Naive B cell (primary cell): ENCODE results near the gene PRPS2. TPM values are rescaled to one million over a fixed set of nuclear protein-coding genes. Genes with fewer than 3 reads are reported as not detected.
A peak's percentile ranks its signal among the peaks of the same experiment; 100 is the strongest.

Source experiments
- ATAC-seq, 2 donors: fragments of 150-1000 bp; cut with Tn5 transposase; 2 replicates each; pipeline ENCODE4 v1.10.0; 2021; ENCODE audit warnings: low read depth in 2 of 2, mild to moderate bottlenecking in 2 of 2, moderate library complexity in 2 of 2
- DNase-seq: peaks from one replicate; pipeline ENCODE4 v3.0.0; 2022
- H3K27ac Mint-ChIP-seq, 6 donors: one replicate each; pipeline ENCODE4 v1.8.0; 2020 to 2022; ENCODE audit warnings: mild to moderate bottlenecking in 6 of 6, mixed read lengths in 6 of 6, moderate library complexity in 5 of 6, inconsistent platforms in 2 of 6
- H3K27me3 Mint-ChIP-seq, 3 donors: one replicate each; pipeline ENCODE4 v1.8.0; 2021 to 2022; ENCODE audit warnings: mixed read lengths in 3 of 3, mild to moderate bottlenecking in 1 of 3
- H3K36me3 Mint-ChIP-seq, 2 donors: one replicate each; pipeline ENCODE4 v1.8.0; 2020 to 2022; ENCODE audit warnings: mixed read lengths in 2 of 2, inconsistent platforms in 1 of 2, mild to moderate bottlenecking in 1 of 2
- H3K4me1 Mint-ChIP-seq, 3 donors: one replicate each; pipeline ENCODE4 v1.8.0; 2020 to 2022; ENCODE audit warnings: mixed read lengths in 3 of 3, inconsistent platforms in 1 of 3, mild to moderate bottlenecking in 1 of 3, moderate library complexity in 1 of 3
- H3K4me3 Mint-ChIP-seq, 8 donors: one replicate each; pipeline ENCODE4 v1.8.0; 2020 to 2022; ENCODE audit warnings: mild to moderate bottlenecking in 8 of 8, mixed read lengths in 8 of 8, moderate library complexity in 8 of 8, inconsistent platforms in 2 of 8
- H3K9me3 Mint-ChIP-seq, 7 donors: one replicate each; pipeline ENCODE4 v1.8.0; 2020 to 2022; ENCODE audit warnings: mixed read lengths in 7 of 7, mild to moderate bottlenecking in 5 of 7, inconsistent platforms in 2 of 7, moderate library complexity in 1 of 7
- polyA plus RNA-seq, 6 donors: library from polyadenylated mRNA; unstranded; fragments of 300-500 nt; fragmentation: Illumina TruSeq; gene quantifications; one replicate each; pipeline ENCODE4 v1.2.3, GENCODE V29; 2021; ENCODE audit warnings: low read depth in 6 of 6

PRPS2 gene
- polyA plus RNA-seq, 6 donors from 2014 or later, result 59.7 to 133 (median 62.8) TPM

GRCh38 chrX:12789976-12790375 is 1.2 kb upstream of the PRPS2 start:
- Mint-ChIP-seq H3K36me3 (no peaks in the 10 kb centered on the region), H3K27ac (no peak overlapping the region), H3K4me1 (peaks cover 14 to 20% (median 16%) of the 10 kb centered on the region in 3 donors), H3K27me3 (peaks cover 0 to 6% (median 0%) of the 10 kb centered on the region in 3 donors), H3K4me3 (peak overlapping the region; percentile 80 to 95 (median 90)), H3K9me3 (peaks cover 0 to 5% (median 0%) of the 10 kb centered on the region in 7 donors)
- DNase-seq, result no peak
- no peak for ATAC-seq

- peak overlapping the region; percentile 80 to 95 (median 90) for H3K4me3 Mint-ChIP-seq
- peak overlapping the region in 3 of 6 donors; percentile 41 to 82 (median 70) for H3K27ac Mint-ChIP-seq
- peaks cover 0 to 6% (median 0%) of the 10 kb centered on the region in 3 donors for H3K27me3 Mint-ChIP-seq
- peaks cover 0 to 5% (median 0%) of the 10 kb centered on the region in 7 donors for H3K9me3 Mint-ChIP-seq
- ATAC-seq (peak; percentile 27 to 36), DNase-seq (no peak)
- H3K36me3 Mint-ChIP-seq, result peaks cover 0 to 5% of the 10 kb centered on the region in 2 donors
- peaks cover 16 to 27% (median 20%) of the 10 kb centered on the region in 3 donors for H3K4me1 Mint-ChIP-seq
Observed at GRCh38 chrX:12790885-12791256, 341 bp upstream of the PRPS2 start.

GRCh38 chrX:12792711-12793110 is 1.5 kb downstream of the PRPS2 start:
- Mint-ChIP-seq H3K36me3 (peaks cover 0 to 7% of the 10 kb centered on the region in 2 donors), H3K4me1 (peaks cover 16 to 27% (median 20%) of the 10 kb centered on the region in 3 donors), H3K27me3 (peaks cover 0 to 6% (median 0%) of the 10 kb centered on the region in 3 donors), H3K4me3 (peak overlapping the region; percentile 75 to 92 (median 86)), H3K27ac (peak overlapping the region in 2 of 6 donors; percentile 34 to 36), H3K9me3 (peaks cover 0 to 5% (median 0%) of the 10 kb centered on the region in 7 donors)
- DNase-seq (no peak), ATAC-seq (no peak)

GRCh38 chrX:12794654-12795053 is 3.4 kb downstream of the PRPS2 start:
- peaks cover 20 to 27% (median 20%) of the 10 kb centered on the region in 3 donors for H3K4me1 Mint-ChIP-seq
- peak overlapping the region in 1 of 8 donors; percentile 85 for H3K4me3 Mint-ChIP-seq
- ATAC-seq (no peak), DNase-seq (no peak)
- no peak overlapping the region for H3K27ac Mint-ChIP-seq
- H3K9me3 Mint-ChIP-seq, result peaks cover 0 to 7% (median 0%) of the 10 kb centered on the region in 7 donors
- no peaks in the 10 kb centered on the region for H3K27me3 Mint-ChIP-seq
- H3K36me3 Mint-ChIP-seq, result peaks cover 3 to 14% of the 10 kb centered on the region in 2 donors

- Mint-ChIP-seq H3K27ac (no peak overlapping the region), H3K27me3 (no peaks in the 10 kb centered on the region), H3K4me3 (no peak overlapping the region), H3K36me3 (peaks cover 11 to 23% of the 10 kb centered on the region in 2 donors), H3K4me1 (peaks cover 4 to 18% (median 16%) of the 10 kb centered on the region in 3 donors), H3K9me3 (peaks cover 0 to 6% (median 0%) of the 10 kb centered on the region in 7 donors)
- ATAC-seq (no peak), DNase-seq (no peak)
Observed at GRCh38 chrX:12798601-12799000, 7.4 kb downstream of the PRPS2 start.

GRCh38 chrX:12799118-12799517 is 7.9 kb downstream of the PRPS2 start:
- Mint-ChIP-seq H3K36me3 (peaks cover 14 to 23% of the 10 kb centered on the region in 2 donors), H3K27ac (no peak overlapping the region), H3K9me3 (peaks cover 0 to 6% (median 0%) of the 10 kb centered on the region in 7 donors), H3K27me3 (no peaks in the 10 kb centered on the region), H3K4me3 (no peak overlapping the region), H3K4me1 (peaks cover 6 to 14% (median 11%) of the 10 kb centered on the region in 3 donors)
- ATAC-seq (no peak), DNase-seq (no peak)

- ATAC-seq (no peak), DNase-seq (no peak)
- H3K27ac Mint-ChIP-seq, result peak overlapping the region in 1 of 6 donors; percentile 32
- H3K9me3 Mint-ChIP-seq, result peaks cover 0 to 4% (median 0%) of the 10 kb centered on the region in 7 donors
- H3K36me3 Mint-ChIP-seq, result peaks cover 14 to 16% of the 10 kb centered on the region in 2 donors
- H3K4me3 Mint-ChIP-seq, result no peak overlapping the region
- peaks cover 5 to 8% (median 6%) of the 10 kb centered on the region in 3 donors for H3K4me1 Mint-ChIP-seq
- no peaks in the 10 kb centered on the region for H3K27me3 Mint-ChIP-seq
Observed at GRCh38 chrX:12802741-12803140, 11.5 kb downstream of the PRPS2 start.

- Mint-ChIP-seq H3K9me3 (peaks cover 0 to 3% (median 0%) of the 10 kb centered on the region in 7 donors), H3K4me3 (no peak overlapping the region), H3K36me3 (peaks cover 10 to 15% of the 10 kb centered on the region in 2 donors), H3K27ac (peak overlapping the region in 1 of 6 donors; percentile 28), H3K4me1 (peaks cover 4 to 6% (median 5%) of the 10 kb centered on the region in 3 donors), H3K27me3 (no peaks in the 10 kb centered on the region)
- ATAC-seq, result no peak
- DNase-seq, result no peak
Observed at GRCh38 chrX:12804655-12805054, 13.4 kb downstream of the PRPS2 start.

GRCh38 chrX:12805333-12805732 is 14.1 kb downstream of the PRPS2 start:
- H3K9me3 Mint-ChIP-seq, result peaks cover 0 to 3% (median 0%) of the 10 kb centered on the region in 7 donors
- no peak overlapping the region for H3K27ac Mint-ChIP-seq
- DNase-seq (no peak), ATAC-seq (no peak)
- no peaks in the 10 kb centered on the region for H3K27me3 Mint-ChIP-seq
- peaks cover 10 to 11% of the 10 kb centered on the region in 2 donors for H3K36me3 Mint-ChIP-seq
- no peak overlapping the region for H3K4me3 Mint-ChIP-seq
- peaks cover 1 to 6% (median 5%) of the 10 kb centered on the region in 3 donors for H3K4me1 Mint-ChIP-seq

- Mint-ChIP-seq H3K27me3 (no peaks in the 10 kb centered on the region), H3K36me3 (peaks cover 0 to 5% of the 10 kb centered on the region in 2 donors), H3K4me3 (no peak overlapping the region), H3K9me3 (no peaks in the 10 kb centered on the region), H3K4me1 (peaks cover 0 to 6% (median 0%) of the 10 kb centered on the region in 3 donors), H3K27ac (no peak overlapping the region)
- DNase-seq (no peak), ATAC-seq (no peak)
Observed at GRCh38 chrX:12811658-12812057, 20.4 kb downstream of the PRPS2 start.

GRCh38 chrX:12814420-12814819 is 23.2 kb downstream of the PRPS2 start:
- Mint-ChIP-seq H3K27me3 (no peaks in the 10 kb centered on the region), H3K36me3 (no peaks in the 10 kb centered on the region), H3K4me3 (no peak overlapping the region), H3K27ac (peak overlapping the region in 1 of 6 donors; percentile 38), H3K9me3 (no peaks in the 10 kb centered on the region), H3K4me1 (peaks cover 0 to 6% (median 0%) of the 10 kb centered on the region in 3 donors)
- peak; percentile 39 for DNase-seq
- peak; percentile 65 to 74 for ATAC-seq

GRCh38 chrX:12817528-12817927 is 26.3 kb downstream of the PRPS2 start:
- Mint-ChIP-seq H3K9me3 (no peaks in the 10 kb centered on the region), H3K4me1 (peaks cover 0 to 6% (median 0%) of the 10 kb centered on the region in 3 donors), H3K27me3 (no peaks in the 10 kb centered on the region), H3K27ac (no peak overlapping the region), H3K4me3 (no peak overlapping the region), H3K36me3 (peaks cover 0 to 5% of the 10 kb centered on the region in 2 donors)
- ATAC-seq (no peak), DNase-seq (no peak)

GRCh38 chrX:12819222-12819621 is 28.0 kb downstream of the PRPS2 start:
- Mint-ChIP-seq H3K4me3 (no peak overlapping the region), H3K9me3 (no peaks in the 10 kb centered on the region), H3K4me1 (peaks cover 0 to 6% (median 0%) of the 10 kb centered on the region in 3 donors), H3K36me3 (peaks cover 0 to 9% of the 10 kb centered on the region in 2 donors), H3K27ac (peak overlapping the region in 2 of 6 donors; percentile 16 to 49), H3K27me3 (no peaks in the 10 kb centered on the region)
- no peak for ATAC-seq
- DNase-seq, result no peak

GRCh38 chrX:12820737-12821136 is 29.5 kb downstream of the PRPS2 start:
- Mint-ChIP-seq H3K36me3 (peaks cover 0 to 9% of the 10 kb centered on the region in 2 donors), H3K9me3 (peaks cover 0 to 1% (median 0%) of the 10 kb centered on the region in 7 donors), H3K4me3 (no peak overlapping the region), H3K27ac (no peak overlapping the region), H3K4me1 (peaks cover 0 to 9% (median 0%) of the 10 kb centered on the region in 3 donors), H3K27me3 (no peaks in the 10 kb centered on the region)
- DNase-seq (no peak), ATAC-seq (no peak)
